GM12878 (cell line): ENCODE data around the gene UQCC2. TPM values are rescaled to one million over a fixed set of nuclear protein-coding genes. Genes with fewer than 3 reads are reported as not detected.

Source experiments
- ATAC-seq: fragments of 200-7000 bp; cut with Tn5 transposase; 3 replicates; pipeline ENCODE4 v1.9.1; 2020; ENCODE audit warnings: mild to moderate bottlenecking, moderate library complexity
- BruUV-seq: library from RNA; stranded (reverse); fragments of 400-500 nt; replicated peaks from 2 replicates; lab custom pipeline; 2021; lab: Mats Ljungman, UMichigan
- CTCF ChIA-PET: fragments of 300-600 bp; sonication (Branson Sonifier 250); formaldehyde crosslinking; extraction: SDS; loops from one replicate; lab custom pipeline; 2021; ENCODE audit warnings: inconsistent platforms; lab: Yijun Ruan, JAX
- POLR2A ChIA-PET: fragments of 350-600 bp; formaldehyde crosslinking; extraction: SDS; loops from one replicate; lab custom pipeline; 2021; ENCODE audit warnings: inconsistent platforms; lab: Charles Lee
- RAD21 ChIA-PET: fragments of 300-600 bp; sonication (Branson Sonifier 250); formaldehyde crosslinking; loops from one replicate; lab custom pipeline; 2023; ENCODE audit warnings: antibody characterized with exemption; ENCODE audit not compliant: unreplicated experiment; lab: Charles Lee
- SMC1A ChIA-PET: fragments of 300-600 bp; sonication (Branson Sonifier 250); formaldehyde crosslinking; loops from one replicate; lab custom pipeline; 2023; ENCODE audit not compliant: unreplicated experiment, uncharacterized antibody; lab: Charles Lee
- DNase-seq: peaks from one replicate; pipeline ENCODE4 v3.0.0-alpha.2; 2011; ENCODE audit warnings: low read depth, low spot score
- FAIRE-seq: peaks from 3 replicates; lab custom pipeline; 2011; peaks lifted over from hg19 to GRCh38; lab: Jason Lieb, UNC
- H2AFZ ChIP-seq: 2 replicates; pipeline ENCODE4 v1.6.0; 2011; ENCODE audit warnings: low read depth, low read length, control low read depth; ENCODE audit not compliant: control insufficient read depth
- H3K27ac ChIP-seq: 2 replicates; pipeline ENCODE4 v1.5.1; 2011; ENCODE audit warnings: control low read depth; ENCODE audit not compliant: control insufficient read depth, insufficient read depth
- H3K27me3 ChIP-seq, 2 experiments: replicated peaks in 1 of 2; 2 replicates each; pipeline versions ENCODE4 v1.6.0 to v1.6.1; 2011; ENCODE audit warnings: low read length in 1 of 2; ENCODE audit not compliant: control insufficient read depth in 2 of 2, insufficient read depth in 2 of 2
- H3K36me3 ChIP-seq, 2 experiments: 2 replicates each; pipeline ENCODE4 v1.5.1; 2011; ENCODE audit warnings: low read length in 1 of 2; ENCODE audit not compliant: control insufficient read depth in 2 of 2, insufficient read depth in 2 of 2
- H3K4me1 ChIP-seq: 2 replicates; pipeline ENCODE4 v1.6.1; 2011; ENCODE audit warnings: mild to moderate bottlenecking, low read length, moderate library complexity, mixed read lengths; ENCODE audit not compliant: control insufficient read depth, insufficient read depth
- H3K4me2 ChIP-seq: 2 replicates; pipeline ENCODE4 v1.6.0; 2011; ENCODE audit warnings: control low read depth; ENCODE audit not compliant: control insufficient read depth, insufficient read depth
- H3K4me3 ChIP-seq: fragments of 200-600 bp; sonication (generic); 2 replicates; pipeline ENCODE4 v1.5.1; 2016
- H3K79me2 ChIP-seq: 2 replicates; pipeline ENCODE4 v1.6.0; 2011; ENCODE audit warnings: low read length; ENCODE audit not compliant: control insufficient read depth, insufficient read depth
- H3K9ac ChIP-seq: 2 replicates; pipeline ENCODE4 v1.8.0; 2011; ENCODE audit warnings: low read length, control low read depth, mixed read lengths; ENCODE audit not compliant: control insufficient read depth, insufficient read depth
- H3K9me3 ChIP-seq: replicated peaks from 3 replicates; pipeline ENCODE4 v1.5.1; 2011; ENCODE audit warnings: mild to moderate bottlenecking, low read length; ENCODE audit not compliant: control insufficient read depth, insufficient read depth
- H4K20me1 ChIP-seq: 2 replicates; pipeline ENCODE4 v1.6.0; 2011; ENCODE audit not compliant: control insufficient read depth, insufficient read depth
- ASH2L ChIP-seq: fragments of 300-600, 200-600 bp; sonication (generic); IDR thresholded peaks from 2 replicates; pipeline ENCODE4 v1.6.1; 2017; ENCODE audit warnings: low read depth, mild to moderate bottlenecking, borderline replicate concordance
- BHLHE40 ChIP-seq, 2 experiments: fragments of 450-650 bp in 1 of 2; IDR thresholded peaks; 2 replicates each; pipeline ENCODE4 v1.6.1; 2011 to 2017; ENCODE audit warnings: low read depth in 2 of 2, borderline replicate concordance in 1 of 2, improper control_type of control experiment in 1 of 2, low read length in 1 of 2, mild to moderate bottlenecking in 1 of 2
- CBFB ChIP-seq: IDR thresholded peaks from 2 replicates; pipeline ENCODE4 v1.6.1; 2016; ENCODE audit warnings: antibody characterized with exemption, low read depth
- EP300 ChIP-seq, 2 experiments: fragments of 150-350 bp in 1 of 2; IDR thresholded peaks; 2 replicates each; pipeline ENCODE4 v1.6.1; 2011 to 2012; ENCODE audit warnings: low read depth in 2 of 2, low read length in 2 of 2, borderline replicate concordance in 1 of 2, improper control_type of control experiment in 1 of 2, inconsistent platforms in 1 of 2; ENCODE audit not compliant: control insufficient read depth in 1 of 2
- NFYB ChIP-seq: IDR thresholded peaks from 2 replicates; pipeline ENCODE4 v1.6.1; 2011; ENCODE audit warnings: low read depth, mild to moderate bottlenecking, low read length, improper control_type of control experiment, moderate library complexity; ENCODE audit not compliant: insufficient read depth
- NRF1 ChIP-seq: conservative IDR thresholded peaks from 2 replicates; pipeline ENCODE4 v1.6.1; 2011; ENCODE audit warnings: mild to moderate bottlenecking, low read depth, low read length, improper control_type of control experiment
- PAX8 ChIP-seq: fragments of 450-650 bp; IDR thresholded peaks from 2 replicates; pipeline ENCODE4 v1.6.1; 2017; ENCODE audit warnings: mild to moderate bottlenecking, moderate library complexity
- SPI1 ChIP-seq: IDR thresholded peaks from 2 replicates; pipeline ENCODE4 v1.6.1; 2011; ENCODE audit warnings: low read depth, mild to moderate bottlenecking, low read length, moderate library complexity, borderline replicate concordance; ENCODE audit not compliant: insufficient read depth
- STAT1 ChIP-seq: fragments of 450-650 bp; conservative IDR thresholded peaks from 2 replicates; pipeline ENCODE4 v1.6.1; 2014; ENCODE audit warnings: antibody characterized with exemption, mild to moderate bottlenecking
- TAF1 ChIP-seq: IDR thresholded peaks from 2 replicates; pipeline ENCODE4 v1.6.1; 2011; ENCODE audit warnings: mild to moderate bottlenecking, low read depth, low read length, borderline replicate concordance
- TCF12 ChIP-seq: IDR thresholded peaks from 2 replicates; pipeline ENCODE4 v1.6.1; 2011; ENCODE audit warnings: low read depth, mild to moderate bottlenecking, low read length
- TCF3 ChIP-seq: IDR thresholded peaks from 2 replicates; pipeline ENCODE4 v1.6.1; 2012; ENCODE audit warnings: low read depth, mild to moderate bottlenecking, low read length, borderline replicate concordance; ENCODE audit not compliant: insufficient read depth
- ZNF622 ChIP-seq: fragments of 450-650 bp; IDR thresholded peaks from 2 replicates; pipeline ENCODE4 v1.6.1; 2017; ENCODE audit warnings: mild to moderate bottlenecking, inconsistent platforms
- WGBS: methylation state at CpG from one replicate; pipeline ENCODE4 v1.1.6; 2016; ENCODE audit warnings: low lambda C conversion rate; ENCODE audit not compliant: insufficient replicate concordance, insufficient coverage; ENCODE audit errors: missing lambda C conversion rate; 5-methylcytosine and 5-hydroxymethylcytosine counted together
- in situ Hi-C: fragments of 300-500 bp; cut with MboI; formaldehyde crosslinking; loops from 9 replicates; pipeline ENCODE4 v1.14.3; 2018; ENCODE audit warnings: mixed read lengths
- intact Hi-C: fragments of 100-400 bp; cut with micrococcal nuclease; formaldehyde crosslinking; loops from one replicate; pipeline ENCODE4 v1.14.2; 2022; ENCODE audit not compliant: unreplicated experiment
- polyA plus RNA-seq, 11 experiments: library from polyadenylated mRNA; depleted of rRNA in 4 of 11; unstranded in 6 of 11; stranded (reverse) in 5 of 11; fragments of >200 nt; fragmentation: Nextera tagmentation in 4 of 11; fragmentation: Illumina TruSeq in 1 of 11; extraction: Ambion mirVana in 4 of 11; extraction: Trizol in 1 of 11; gene quantifications; 1 replicate in 1 of 11; 2 replicates in 10 of 11; pipeline versions ENCODE4 v1.2.1 to v1.2.3, GENCODE V29; 2011 to 2016; ENCODE audit warnings: inconsistent platforms in 2 of 11, missing spikeins in 2 of 11, low read depth in 1 of 11
- total RNA-seq, 4 experiments: library from RNA; depleted of rRNA in 3 of 4; stranded (reverse); fragments of >200 nt in 3 of 4; fragmentation: Illumina TruSeq in 1 of 4; extraction: Trizol in 1 of 4; gene quantifications; 2 replicates each; pipeline versions ENCODE4 v1.2.1 to v1.2.3, GENCODE V29; 2013 to 2021
- TF ChIP-seq, protein P1 (sequence below): IDR thresholded peaks from 2 replicates; pipeline ENCODE4 v1.6.1; 2011; ENCODE audit warnings: mild to moderate bottlenecking, low read depth, low read length, moderate library complexity; ENCODE audit not compliant: insufficient replicate concordance

Gene UQCC2
- total and polyA plus RNA-seq, 10 of the 15 experiments (the other 5 are each of a cell fraction or from before 2014, with no cell fraction given) = 40.6 to 478 (median 71.2) TPM

- BruUV-seq = no TSS peak
- no peak overlapping the region for H3K4me2 ChIP-seq
- H4K20me1 ChIP-seq = no peaks in the 10 kb centered on the region
- in situ Hi-C loops (no loop called here), intact Hi-C loops (no loop called here)
- H3K4me1 ChIP-seq = no peaks in the 10 kb centered on the region
- no peak overlapping the region for H3K4me3 ChIP-seq
- FAIRE-seq (no peak), DNase-seq (no peak), ATAC-seq (no peak)
- H3K79me2 ChIP-seq = no peaks in the 10 kb centered on the region
- no peaks in the 10 kb centered on the region for H3K27me3 ChIP-seq
- ChIA-PET CTCF (interaction anchor here (1.6 kb wide), 1 partner anchor 37 kb away, joined by 5 read pairs; no protein-coding TSS in a partner anchor), POLR2A (no interaction called here), RAD21 (no interaction called here), SMC1A (no interaction called here)
- WGBS = 99% methylated on average over 16 of the region's 16 CpGs
- TF ChIP-seq STAT1 = no peak
- H3K27ac ChIP-seq = no peak overlapping the region
- no peak overlapping the region for H3K9ac ChIP-seq
- H2AFZ ChIP-seq = no peak overlapping the region
- no peaks in the 10 kb centered on the region for H3K9me3 ChIP-seq
- peaks cover 14 to 32% of the 10 kb centered on the region in 2 experiments for H3K36me3 ChIP-seq
These were observed 47.6 kb downstream of the UQCC2 start for GRCh38 chr6:33663727-33664449.

- ChIA-PET RAD21 (no interaction called here), POLR2A (no interaction called here), CTCF (interaction anchor here (1.6 kb wide), 1 partner anchor 37 kb away, joined by 5 read pairs; no protein-coding TSS in a partner anchor), SMC1A (no interaction called here)
- Histone ChIP-seq H3K27ac (no peak overlapping the region), H3K4me1 (no peaks in the 10 kb centered on the region), H3K27me3 (no peaks in the 10 kb centered on the region), H3K79me2 (no peaks in the 10 kb centered on the region), H2AFZ (no peak overlapping the region), H3K36me3 (peaks cover 8 to 26% of the 10 kb centered on the region in 2 experiments; a peak in 3 of 4 replicates), H3K4me2 (no peak overlapping the region), H4K20me1 (no peaks in the 10 kb centered on the region), H3K9me3 (no peaks in the 10 kb centered on the region), H3K9ac (no peak overlapping the region), H3K4me3 (no peak overlapping the region)
- DNase-seq (no peak), ATAC-seq (no peak), FAIRE-seq (no peak)
- in situ Hi-C loops = no loop called here
- 95% methylated on average over 5 of the region's 5 CpGs for WGBS
- intact Hi-C loops = no loop called here
- BruUV-seq = no TSS peak
- TF ChIP-seq PAX8 (no peak), EP300 (IDR thresholded peaks at IDR 0.05; ENCODE audit: borderline replicate concordance in 1 of 2, control insufficient read depth in 1 of 2, low read depth in 2 of 2, low read length in 2 of 2) (no peak), ASH2L (no peak), ZNF622 (no peak), BHLHE40 (IDR thresholded peaks at IDR 0.05; ENCODE audit: borderline replicate concordance in 1 of 2, low read depth in 2 of 2, low read length in 1 of 2) (no peak), TCF3 (no peak), SPI1 (no peak), NFYB (no peak), TAF1 (no peak), NRF1 (no peak), TCF12 (no peak), CBFB (no peak)
- TF ChIP-seq, protein P1, sequence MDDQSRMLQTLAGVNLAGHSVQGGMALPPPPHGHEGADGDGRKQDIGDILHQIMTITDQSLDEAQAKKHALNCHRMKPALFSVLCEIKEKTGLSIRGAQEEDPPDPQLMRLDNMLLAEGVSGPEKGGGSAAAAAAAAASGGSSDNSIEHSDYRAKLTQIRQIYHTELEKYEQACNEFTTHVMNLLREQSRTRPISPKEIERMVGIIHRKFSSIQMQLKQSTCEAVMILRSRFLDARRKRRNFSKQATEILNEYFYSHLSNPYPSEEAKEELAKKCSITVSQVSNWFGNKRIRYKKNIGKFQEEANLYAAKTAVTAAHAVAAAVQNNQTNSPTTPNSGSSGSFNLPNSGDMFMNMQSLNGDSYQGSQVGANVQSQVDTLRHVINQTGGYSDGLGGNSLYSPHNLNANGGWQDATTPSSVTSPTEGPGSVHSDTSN = no peak
These were observed 48.5 kb downstream of the UQCC2 start for GRCh38 chr6:33663028-33663427.
